Effector memory CD8-positive, alpha-beta T cell (primary cell): ENCODE measurements around the gene GYG2.
"Not testable (repeated sequence)": the region's sequence is repeated elsewhere in the genome, so short reads cannot be mapped to it uniquely, and the experiment has no call there.

ENCODE experiments used
- ATAC-seq: fragments of 150-1000 bp; cut with Tn5 transposase; replicated peaks from 2 replicates; pipeline ENCODE4 v1.10.0; 2021; ENCODE audit warnings: mild to moderate bottlenecking, moderate library complexity
- DNase-seq, 3 experiments: peaks; one replicate each; pipeline ENCODE4 v3.0.0; 2021
- H3K27ac Mint-ChIP-seq, 2 donors: one replicate each; pipeline ENCODE4 v1.8.0; 2022; ENCODE audit warnings: mild to moderate bottlenecking in 2 of 2, mixed read lengths in 2 of 2, moderate library complexity in 2 of 2
- H3K27me3 Mint-ChIP-seq, 2 donors: one replicate each; pipeline ENCODE4 v1.8.0; 2022; ENCODE audit warnings: mixed read lengths in 2 of 2
- H3K36me3 Mint-ChIP-seq: one replicate; pipeline ENCODE4 v1.8.0; 2022; ENCODE audit warnings: mild to moderate bottlenecking, moderate library complexity, mixed read lengths; ENCODE audit not compliant: insufficient read depth
- H3K4me1 Mint-ChIP-seq, 2 donors: one replicate each; pipeline ENCODE4 v1.8.0; 2022; ENCODE audit warnings: low read depth in 2 of 2, mixed read lengths in 2 of 2
- H3K4me3 Mint-ChIP-seq, 2 donors: one replicate each; pipeline ENCODE4 v1.8.0; 2022; ENCODE audit warnings: mild to moderate bottlenecking in 2 of 2, mixed read lengths in 2 of 2, moderate library complexity in 2 of 2
- H3K9me3 Mint-ChIP-seq, 2 donors: one replicate each; pipeline ENCODE4 v1.8.0; 2022; ENCODE audit warnings: mixed read lengths in 2 of 2

Gene GYG2

GRCh38 chrX:2799980-2800379 lies 28.8 kb upstream of the GYG2 start:
- not testable (repeated sequence) for H3K4me3 Mint-ChIP-seq, H3K4me1 Mint-ChIP-seq, ATAC-seq, H3K9me3 Mint-ChIP-seq, DNase-seq, H3K27me3 Mint-ChIP-seq, H3K36me3 Mint-ChIP-seq, H3K27ac Mint-ChIP-seq

GRCh38 chrX:2801223-2801622 lies 27.5 kb upstream of the GYG2 start:
- DNase-seq (no peak), ATAC-seq (no peak)
- Mint-ChIP-seq H3K4me3 (no peak overlapping the region), H3K4me1 (no peaks in the 10 kb centered on the region), H3K9me3 (no peaks in the 10 kb centered on the region), H3K27ac (no peak overlapping the region), H3K27me3 (no peaks in the 10 kb centered on the region), H3K36me3 (no peaks in the 10 kb centered on the region)

GRCh38 chrX:2802376-2803090 lies 26.2 kb upstream of the GYG2 start:
- H3K4me3 Mint-ChIP-seq, H3K27me3 Mint-ChIP-seq, ATAC-seq, DNase-seq, H3K36me3 Mint-ChIP-seq, H3K27ac Mint-ChIP-seq, H3K9me3 Mint-ChIP-seq, H3K4me1 Mint-ChIP-seq: not testable (repeated sequence)

- not testable (repeated sequence) for H3K27me3 Mint-ChIP-seq
Measured at GRCh38 chrX:2803486-2803885, 25.2 kb upstream of the GYG2 start.

GRCh38 chrX:2804106-2804843 lies 24.5 kb upstream of the GYG2 start:
- not testable (repeated sequence) for H3K4me1 Mint-ChIP-seq, DNase-seq, H3K27ac Mint-ChIP-seq, H3K4me3 Mint-ChIP-seq, ATAC-seq, H3K9me3 Mint-ChIP-seq, H3K36me3 Mint-ChIP-seq, H3K27me3 Mint-ChIP-seq

More at GRCh38 chrX:2803486-2803885, 25.2 kb upstream of the GYG2 start:
- not testable (repeated sequence) for H3K4me1 Mint-ChIP-seq, H3K9me3 Mint-ChIP-seq, DNase-seq, H3K27ac Mint-ChIP-seq, H3K4me3 Mint-ChIP-seq, H3K36me3 Mint-ChIP-seq, ATAC-seq

- H3K27ac Mint-ChIP-seq, H3K36me3 Mint-ChIP-seq, H3K4me1 Mint-ChIP-seq, ATAC-seq, H3K4me3 Mint-ChIP-seq, H3K27me3 Mint-ChIP-seq, DNase-seq, H3K9me3 Mint-ChIP-seq: not testable (repeated sequence)
Measured at GRCh38 chrX:2804858-2805257, 23.9 kb upstream of the GYG2 start.

- Mint-ChIP-seq H3K36me3 (no peaks in the 10 kb centered on the region), H3K9me3 (no peaks in the 10 kb centered on the region), H3K4me3 (no peak overlapping the region), H3K27me3 (peaks cover 9 to 21% of the 10 kb centered on the region in 2 donors), H3K27ac (no peak overlapping the region), H3K4me1 (no peaks in the 10 kb centered on the region)
- ATAC-seq (no peak), DNase-seq (no peak)
Measured at GRCh38 chrX:2811271-2811670, 17.5 kb upstream of the GYG2 start.

GRCh38 chrX:2812161-2812907 lies 16.4 kb upstream of the GYG2 start:
- peak; percentile 10 to 27 (median 24) for DNase-seq
- ATAC-seq = peak; percentile 27
- not testable (repeated sequence) for H3K27ac Mint-ChIP-seq, H3K4me1 Mint-ChIP-seq, H3K4me3 Mint-ChIP-seq, H3K36me3 Mint-ChIP-seq, H3K9me3 Mint-ChIP-seq
- H3K27me3 Mint-ChIP-seq = peaks cover 9 to 21% of the 10 kb centered on the region in 2 donors

GRCh38 chrX:2817036-2817435 lies 11.7 kb upstream of the GYG2 start:
- Mint-ChIP-seq H3K27me3 (peaks cover 6 to 12% of the 10 kb centered on the region in 2 donors), H3K9me3 (no peaks in the 10 kb centered on the region), H3K4me1 (peaks cover 5 to 6% of the 10 kb centered on the region in 2 donors), H3K36me3 (no peaks in the 10 kb centered on the region), H3K27ac (no peak overlapping the region), H3K4me3 (no peak overlapping the region)
- no peak for DNase-seq
- ATAC-seq = no peak

GRCh38 chrX:2819345-2820135 lies 9.2 kb upstream of the GYG2 start:
- no peak for ATAC-seq
- Mint-ChIP-seq H3K4me3 (no peak overlapping the region), H3K36me3 (no peaks in the 10 kb centered on the region), H3K4me1 (peaks cover 5 to 6% of the 10 kb centered on the region in 2 donors), H3K27me3 (peaks cover 6 to 13% of the 10 kb centered on the region in 2 donors), H3K9me3 (no peaks in the 10 kb centered on the region), H3K27ac (no peak overlapping the region)
- no peak for DNase-seq

- Mint-ChIP-seq H3K36me3 (no peaks in the 10 kb centered on the region), H3K9me3 (no peaks in the 10 kb centered on the region), H3K4me3 (no peak overlapping the region), H3K4me1 (peaks cover 5 to 6% of the 10 kb centered on the region in 2 donors), H3K27ac (no peak overlapping the region), H3K27me3 (peaks cover 0 to 13% of the 10 kb centered on the region in 2 donors)
- ATAC-seq (no peak), DNase-seq (no peak)
Measured at GRCh38 chrX:2820136-2820771, 8.5 kb upstream of the GYG2 start.

- no peak overlapping the region for H3K27ac Mint-ChIP-seq
- H3K9me3 Mint-ChIP-seq = no peaks in the 10 kb centered on the region
- peaks cover 0 to 13% of the 10 kb centered on the region in 2 donors for H3K27me3 Mint-ChIP-seq
- no peak overlapping the region for H3K4me3 Mint-ChIP-seq
- peaks cover 5 to 6% of the 10 kb centered on the region in 2 donors for H3K4me1 Mint-ChIP-seq
- ATAC-seq = no peak
- H3K36me3 Mint-ChIP-seq = no peaks in the 10 kb centered on the region
- no peak for DNase-seq
Measured at GRCh38 chrX:2823795-2824386, 4.8 kb upstream of the GYG2 start.
